RWPE1 (cell line): ENCODE measurements around the gene KIRREL1.

Experiments used
- CTCF ChIA-PET: fragments of 350-600 bp; sonication (Branson Sonifier 250); formaldehyde crosslinking; extraction: SDS; loops from one replicate; lab custom pipeline; 2021; lab: Yijun Ruan, JAX
- POLR2A ChIA-PET: fragments of 400-600 bp; formaldehyde crosslinking; extraction: SDS; loops from one replicate; lab custom pipeline; 2020; ENCODE audit warnings: antibody characterized with exemption; ENCODE audit not compliant: low non-redundant PET; lab: Yijun Ruan, JAX
- DNase-seq: peaks from one replicate; pipeline ENCODE4 v3.0.0; 2012; ENCODE audit warnings: low spot score
- H3K27ac ChIP-seq: fragments of 450-650 bp; 2 replicates; pipeline ENCODE4 v1.5.1; 2017
- CTCF ChIP-seq: fragments of 450-650 bp; conservative IDR thresholded peaks from 2 replicates; pipeline ENCODE4 v1.5.1; 2017; ENCODE audit warnings: low read depth, mild to moderate bottlenecking

Gene KIRREL1

GRCh38 chr1:157955221-157955620 lies 38.2 kb upstream of the KIRREL1 start:
- POLR2A ChIA-PET = no interaction called here
- no peak for TF ChIP-seq CTCF
- CTCF ChIA-PET = no interaction called here
- no peak for DNase-seq
- no peak overlapping the region for H3K27ac ChIP-seq

GRCh38 chr1:157955857-157956256 lies 37.6 kb upstream of the KIRREL1 start:
- no peak for TF ChIP-seq CTCF
- ChIA-PET POLR2A (no interaction called here), CTCF (no interaction called here)
- no peak overlapping the region for H3K27ac ChIP-seq
- DNase-seq = no peak

- CTCF ChIA-PET = no interaction called here
- TF ChIP-seq CTCF = no peak
- DNase-seq = no peak
- no peak overlapping the region for H3K27ac ChIP-seq
- POLR2A ChIA-PET = no interaction called here
These were observed 36.7 kb upstream of the KIRREL1 start for GRCh38 chr1:157956732-157957131.

GRCh38 chr1:157958263-157958662 lies 35.2 kb upstream of the KIRREL1 start:
- no peak for DNase-seq
- H3K27ac ChIP-seq = no peak overlapping the region
- POLR2A ChIA-PET = no interaction called here
- CTCF ChIA-PET = interaction anchor here (0.5 to 1.1 kb wide), 2 partner anchors 169 to 568 kb away, joined by 4 to 6 read pairs; no protein-coding TSS in a partner anchor
- no peak for TF ChIP-seq CTCF

- CTCF ChIA-PET = interaction anchor here (0.6 kb wide), 2 partner anchors 24 to 582 kb away, joined by 3 to 4 read pairs; no protein-coding TSS in a partner anchor
These were observed 33.7 kb upstream of the KIRREL1 start for GRCh38 chr1:157959750-157960149.

GRCh38 chr1:157960773-157961172 lies 32.7 kb upstream of the KIRREL1 start:
- POLR2A ChIA-PET = no interaction called here
- CTCF ChIA-PET = interaction anchor here (0.6 to 1.9 kb wide), 2 partner anchors 12 to 191 kb away, joined by 6 to 7 read pairs; no protein-coding TSS in a partner anchor
- no peak for DNase-seq
- TF ChIP-seq CTCF = no peak
- no peak overlapping the region for H3K27ac ChIP-seq

More at GRCh38 chr1:157959750-157960149, 33.7 kb upstream of the KIRREL1 start:
- H3K27ac ChIP-seq = no peak overlapping the region
- no peak for TF ChIP-seq CTCF
- no peak for DNase-seq
- POLR2A ChIA-PET = no interaction called here
